Central memory CD4-positive, alpha-beta T cell (primary cell): Measurements from ENCODE around the gene MS4A3.
"Not testable (repeated sequence)": the region's sequence is repeated elsewhere in the genome, so short reads cannot be mapped to it uniquely, and the experiment has no call there.

Experiments used
- DNase-seq: peaks from one replicate; pipeline ENCODE4 v3.0.0; 2022
- total RNA-seq, 3 experiments: gene quantifications; one replicate each; lab custom pipeline; 2026; lab: John Stamatoyannopoulos, UW

MS4A3 gene
- total RNA-seq, result 0 reads per million in 3 experiments

- no peak for DNase-seq
These were observed at the start of gene MS4A3 for GRCh38 chr11:60056349-60056969. TSS of gene MS4A3 (plus strand) at chr11:60056665. CDS start at chr11:60061161, 4,496 bp downstream.

GRCh38 chr11:60016881-60017280 lies 39.6 kb upstream of the MS4A3 start, which contains the start of gene OOSP4B:
TSS of gene OOSP4B (plus strand) at chr11:60017181.
- no peak for DNase-seq

- DNase-seq, result no peak
These were observed 38.4 kb upstream of the MS4A3 start for GRCh38 chr11:60018058-60018457.

- not testable (repeated sequence) for DNase-seq
These were observed 36.1 kb upstream of the MS4A3 start for GRCh38 chr11:60020376-60020775.

- no peak for DNase-seq
These were observed 27.3 kb upstream of the MS4A3 start for GRCh38 chr11:60029015-60029632.

- no peak for DNase-seq
These were observed 16.4 kb upstream of the MS4A3 start, which contains the start of gene OOSP2 for GRCh38 chr11:60040109-60040508. TSS of gene OOSP2 (plus strand) at chr11:60040409. CDS start at chr11:60040460, 51 bp downstream.

GRCh38 chr11:60050422-60050821 lies 6.0 kb upstream of the MS4A3 start:
- DNase-seq, result not testable (repeated sequence)

GRCh38 chr11:60050839-60051238 lies 5.6 kb upstream of the MS4A3 start:
- DNase-seq, result not testable (repeated sequence)

- DNase-seq, result no peak
These were observed 2.6 kb downstream of the MS4A3 start for GRCh38 chr11:60059052-60059451.

GRCh38 chr11:60059521-60060240 lies 3.2 kb downstream of the MS4A3 start:
- DNase-seq, result no peak

- DNase-seq, result no peak
These were observed 7.6 kb downstream of the MS4A3 start for GRCh38 chr11:60064111-60064510.

GRCh38 chr11:60065801-60066200 lies 9.3 kb downstream of the MS4A3 start:
- DNase-seq, result no peak

GRCh38 chr11:60069450-60069849 lies 13.0 kb downstream of the MS4A3 start:
- no peak for DNase-seq

GRCh38 chr11:60071644-60072043 lies 15.2 kb downstream of the MS4A3 start:
- DNase-seq, result not testable (repeated sequence)

GRCh38 chr11:60077216-60077817 lies 20.9 kb downstream of the MS4A3 start:
- no peak for DNase-seq

- DNase-seq, result no peak
These were observed 21.5 kb downstream of the MS4A3 start for GRCh38 chr11:60077981-60078380.

- DNase-seq, result no peak
These were observed 22.3 kb downstream of the MS4A3 start for GRCh38 chr11:60078745-60079144.

- DNase-seq, result no peak
These were observed 24.1 kb downstream of the MS4A3 start for GRCh38 chr11:60080535-60080934.

GRCh38 chr11:60084631-60085273 lies 28.3 kb downstream of the MS4A3 start:
- no peak for DNase-seq

GRCh38 chr11:60085909-60086308 lies 29.4 kb downstream of the MS4A3 start:
- DNase-seq, result no peak

GRCh38 chr11:60087239-60087638 lies 30.8 kb downstream of the MS4A3 start:
- no peak for DNase-seq

- no peak for DNase-seq
These were observed 31.9 kb downstream of the MS4A3 start, which contains the start of gene MS4A2 for GRCh38 chr11:60088364-60088763. TSS of gene MS4A2 (plus strand) at chr11:60088664. CDS start at chr11:60088766, 102 bp downstream.
